HG03025 (cell line): ENCODE results near the gene CREBRF.
"Not testable (repeated sequence)": the region's sequence is repeated elsewhere in the genome, so short reads cannot be mapped to it uniquely, and the experiment has no call there.

Experiments used
- ATAC-seq: cut with Tn5 transposase; IDR thresholded peaks from one replicate; pipeline ENCODE4 v1.9.1; 2021; ENCODE audit warnings: mild to moderate bottlenecking, moderate library complexity; ENCODE audit not compliant: unreplicated experiment, low FRiP score

CREBRF gene

DNA sequence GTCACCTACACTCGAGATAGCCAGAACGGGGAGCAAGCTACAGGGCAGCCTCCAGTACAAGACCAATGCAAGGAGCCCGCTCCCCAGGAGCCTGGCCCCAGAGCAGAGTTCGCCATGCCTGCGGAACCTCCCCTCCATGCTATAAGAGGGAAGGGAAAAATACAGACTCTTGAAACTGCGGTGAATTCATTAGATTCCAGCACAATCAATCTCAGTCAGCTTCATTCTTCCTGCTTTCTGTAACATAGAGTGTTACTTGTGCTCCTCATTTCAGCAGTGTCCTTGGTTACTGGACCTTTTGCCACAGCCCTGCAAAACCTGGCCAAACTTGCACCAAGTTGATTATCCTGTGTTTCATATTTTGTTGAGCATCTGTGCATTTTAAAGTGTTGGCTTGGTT lies 22.2 kb upstream of the CREBRF start:
- no peak for ATAC-seq

DNA sequence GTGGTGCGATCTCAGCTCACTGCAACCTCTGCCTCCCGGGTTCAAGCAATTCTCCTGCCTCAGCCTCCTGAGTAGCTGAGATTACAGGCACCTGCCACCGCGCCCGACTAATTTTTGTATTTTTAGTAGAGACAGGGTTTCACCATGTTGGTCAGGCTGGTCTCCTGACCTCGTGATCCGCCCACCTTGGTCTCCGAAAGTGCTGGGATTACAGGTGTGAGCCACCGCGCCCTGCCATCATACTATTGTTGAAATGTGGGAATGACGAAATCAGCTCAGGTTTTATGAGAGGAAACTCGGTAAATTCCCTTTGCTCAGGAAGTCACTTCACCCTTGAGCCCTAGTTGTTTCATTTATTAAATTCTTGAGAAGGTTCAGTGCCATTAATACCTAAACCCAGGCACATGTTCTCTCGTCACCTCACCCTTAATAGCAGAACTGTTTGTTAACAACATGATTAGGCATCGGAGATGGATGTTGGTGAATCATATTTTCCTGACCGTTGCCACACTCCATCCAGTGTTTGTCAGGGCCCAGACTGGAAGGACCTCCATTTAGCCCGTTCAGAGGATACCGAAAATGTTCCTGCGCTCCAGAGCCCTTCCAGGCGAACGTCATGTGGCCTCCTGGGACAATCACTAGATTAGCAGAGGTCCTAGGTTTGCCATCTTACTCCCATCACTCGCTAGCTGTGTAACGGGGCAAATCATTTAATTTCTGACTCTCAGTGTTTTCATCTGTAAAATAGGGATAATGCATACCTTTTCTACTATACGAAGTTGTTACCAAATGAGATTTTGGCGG lies 20.0 kb upstream of the CREBRF start:
- ATAC-seq, result peak; percentile 39

DNA sequence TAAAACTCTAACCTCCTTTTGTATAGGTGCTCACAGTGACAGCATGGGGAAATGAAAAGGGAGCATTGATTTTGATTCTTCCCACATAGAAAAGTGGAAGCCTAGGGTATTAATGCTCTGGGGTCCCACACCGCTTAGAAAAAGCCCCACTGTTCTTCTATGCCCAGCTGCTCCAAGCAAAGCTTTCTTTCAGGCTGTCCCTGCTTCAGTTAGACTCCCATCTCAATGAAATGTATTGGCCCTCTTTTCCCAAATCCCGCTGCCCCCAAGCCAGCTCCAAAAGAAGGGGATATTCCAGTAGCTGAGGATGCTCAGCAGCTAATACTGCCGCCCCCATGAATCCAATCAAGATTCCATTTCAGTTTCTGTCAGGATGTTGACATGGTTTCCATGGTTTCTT lies 17.0 kb upstream of the CREBRF start:
- ATAC-seq, result no peak

DNA sequence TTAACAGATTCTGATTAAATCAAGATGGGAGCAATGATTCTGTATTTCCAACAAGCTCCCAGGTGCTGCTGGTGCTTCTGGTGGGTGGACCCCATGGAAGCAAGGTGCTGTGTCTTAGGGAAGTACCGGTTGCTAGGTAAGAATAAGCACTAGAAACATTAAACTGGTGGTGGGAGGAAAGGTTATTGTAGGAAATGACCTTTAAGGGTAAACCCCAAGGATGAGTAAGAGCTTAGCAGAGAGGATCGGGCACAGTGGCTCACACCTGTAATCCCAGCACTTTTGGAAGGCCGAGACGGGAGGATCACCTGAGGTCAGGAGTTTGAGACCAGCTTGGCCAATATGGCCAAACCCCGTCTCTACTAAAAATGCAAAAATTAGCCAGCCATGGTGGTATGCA lies 16.2 kb upstream of the CREBRF start:
- ATAC-seq, result no peak

DNA sequence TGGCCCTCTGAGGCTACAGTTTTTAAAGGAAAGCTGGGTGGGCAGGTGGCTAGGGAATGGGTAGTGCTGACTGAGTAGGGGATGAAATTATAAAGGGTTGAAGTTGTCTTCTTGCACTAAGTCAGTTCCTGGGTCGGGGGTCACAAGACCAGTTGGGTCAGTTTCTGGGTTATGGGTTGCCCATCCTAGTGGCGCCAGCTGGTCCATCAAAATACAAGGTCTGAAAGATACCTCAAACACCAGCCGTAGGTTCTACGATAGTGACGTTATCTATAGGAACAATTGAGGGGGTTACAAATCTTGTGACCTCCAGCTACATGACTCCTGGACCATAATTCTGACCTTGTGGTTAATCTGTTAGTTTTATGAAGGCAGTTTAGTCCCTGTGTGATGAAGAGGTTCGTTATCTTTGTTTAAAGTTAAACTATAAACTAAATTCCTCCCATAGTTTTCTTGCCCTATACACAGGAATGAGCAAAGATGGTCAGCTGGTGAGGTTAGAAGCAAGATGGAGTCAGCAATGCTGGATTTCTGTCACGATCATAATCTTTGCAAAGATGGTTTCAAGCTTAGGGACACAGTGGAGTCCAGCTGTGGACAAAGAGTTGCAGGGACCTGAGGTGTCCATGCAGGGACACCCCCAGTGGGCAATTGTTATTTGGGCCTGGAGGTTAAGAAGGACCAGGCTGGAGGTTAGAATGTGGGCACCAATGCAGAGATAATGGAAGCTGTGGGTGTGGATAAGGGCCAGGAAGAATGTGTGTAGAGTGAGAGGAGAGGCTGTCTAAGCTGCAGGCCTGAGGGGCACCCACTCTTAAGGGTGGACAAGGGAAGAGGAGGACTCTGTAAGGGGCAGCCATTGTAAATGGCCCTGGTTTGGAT lies 14.0 kb upstream of the CREBRF start:
- ATAC-seq, result no peak

DNA sequence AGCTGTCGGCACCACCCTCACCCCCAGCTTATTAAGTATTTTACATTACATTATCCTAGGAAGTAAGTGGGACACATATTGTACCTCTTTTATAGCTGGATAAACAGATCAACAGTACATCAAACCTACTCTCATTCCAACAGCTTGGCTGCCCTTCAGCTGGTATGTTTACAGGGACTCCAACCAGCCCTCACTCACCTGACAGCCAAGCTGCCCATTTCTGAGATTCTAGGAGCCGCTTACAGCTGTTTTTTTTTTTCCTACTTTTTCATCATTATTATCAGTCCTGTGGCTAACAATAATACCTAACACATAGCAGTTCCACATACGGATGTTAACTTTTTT lies 13.4 kb upstream of the CREBRF start:
- ATAC-seq, result no peak

DNA sequence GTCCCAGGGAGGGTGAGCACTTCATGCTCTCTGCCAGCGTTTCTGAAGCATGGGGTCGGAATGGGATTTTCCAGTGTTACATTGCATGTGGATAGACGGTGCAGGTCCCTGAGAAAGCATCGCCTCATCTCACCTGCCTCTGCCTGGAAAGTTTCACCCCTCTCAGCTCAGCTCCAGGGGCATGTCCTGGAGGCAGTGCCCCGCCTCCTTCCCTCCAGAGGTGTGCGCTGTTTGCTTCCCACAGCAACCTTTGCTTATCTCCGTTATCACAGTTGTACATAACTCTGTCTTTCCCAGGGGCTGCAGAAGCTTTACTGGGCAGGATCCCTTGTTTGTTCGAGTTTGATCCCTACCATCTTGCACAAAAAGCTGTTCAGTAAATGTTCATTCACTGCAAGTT lies 10.7 kb upstream of the CREBRF start:
- no peak for ATAC-seq

DNA sequence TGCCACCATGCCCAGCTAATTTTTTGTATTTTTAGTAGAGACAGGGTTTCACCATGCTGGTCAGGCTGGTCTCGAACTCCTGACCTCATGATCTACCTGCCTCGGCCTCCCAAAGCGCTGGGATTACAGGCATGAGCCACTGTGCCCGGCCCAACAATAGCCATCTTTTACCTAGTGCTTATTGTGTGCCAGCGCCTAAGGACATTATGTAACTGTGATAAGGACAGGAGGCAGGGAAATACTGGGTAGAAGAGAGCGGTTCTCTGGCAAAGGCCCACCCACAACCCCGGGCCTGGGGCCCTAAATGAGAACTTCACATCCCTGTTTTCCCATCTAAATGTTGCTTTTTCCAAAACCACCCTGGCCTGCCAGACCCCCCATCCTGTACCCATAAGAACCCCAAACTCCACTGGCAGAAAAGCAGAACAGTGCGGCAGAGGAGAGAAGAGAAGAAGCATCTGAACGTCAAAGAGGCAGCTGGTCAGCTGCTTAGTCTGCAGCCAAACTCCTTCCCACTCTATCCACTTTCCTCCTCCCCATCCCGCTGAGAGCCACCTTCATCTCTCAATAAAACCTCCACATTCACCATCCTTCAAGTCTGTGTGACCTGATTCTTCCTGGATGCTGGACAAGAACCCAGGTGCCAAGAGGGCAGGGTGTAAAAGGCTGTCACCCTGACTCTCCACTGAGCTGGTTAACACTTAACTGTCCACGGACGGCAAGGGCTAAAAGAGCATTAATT lies 8.9 kb upstream of the CREBRF start:
- not testable (repeated sequence) for ATAC-seq

DNA sequence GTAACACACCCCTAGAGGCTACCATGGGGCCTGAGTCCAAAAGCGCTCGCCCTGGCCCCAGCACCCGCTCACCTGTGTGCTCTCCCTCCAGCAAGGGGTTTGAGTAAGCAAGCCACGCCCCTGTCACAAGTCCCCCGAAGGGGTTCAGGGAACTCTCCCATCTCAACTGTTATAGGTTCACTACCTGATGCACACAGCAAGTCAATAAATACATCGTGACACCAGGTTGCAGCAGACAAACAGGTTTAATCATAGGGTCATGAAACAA lies 8.4 kb upstream of the CREBRF start:
- ATAC-seq, result no peak

DNA sequence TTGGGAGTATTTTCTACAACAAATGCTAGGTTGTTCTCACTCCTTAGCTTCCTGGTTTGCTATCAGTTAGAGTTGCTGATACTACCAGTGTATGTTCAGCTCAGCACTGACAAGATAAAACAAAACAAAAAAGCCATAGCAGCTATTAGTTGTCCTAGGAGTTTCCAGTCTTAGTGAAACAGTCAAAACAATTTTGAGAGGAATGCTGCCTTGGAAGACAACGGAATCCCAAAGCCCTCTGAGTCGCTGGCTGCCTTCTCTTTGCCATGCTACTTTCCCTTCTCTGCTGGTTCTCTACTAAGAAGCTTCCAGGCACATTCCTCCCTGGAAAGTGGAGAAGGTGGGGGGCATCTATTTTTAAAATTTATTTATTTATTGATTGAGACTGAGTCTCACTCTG lies 5.4 kb upstream of the CREBRF start:
- no peak for ATAC-seq

DNA sequence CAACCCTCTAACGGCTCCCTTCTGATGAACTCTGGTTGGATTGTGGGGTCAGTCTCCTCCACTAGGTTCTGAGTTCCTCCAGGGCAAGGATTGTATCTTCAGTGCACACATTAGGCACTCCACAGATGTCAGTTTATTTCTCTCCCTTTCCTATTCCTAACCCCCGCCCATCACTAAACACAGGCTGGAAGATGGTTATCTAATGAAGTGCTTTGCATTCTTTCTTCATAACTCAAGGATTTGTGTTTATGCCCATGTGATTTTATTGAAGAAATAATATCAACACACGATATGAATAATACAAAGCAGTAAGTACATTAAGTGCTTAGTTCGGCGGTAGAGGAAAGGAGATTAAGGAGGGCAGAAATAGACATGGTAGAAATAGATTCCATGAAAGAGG lies 4.4 kb upstream of the CREBRF start:
- ATAC-seq, result no peak

DNA sequence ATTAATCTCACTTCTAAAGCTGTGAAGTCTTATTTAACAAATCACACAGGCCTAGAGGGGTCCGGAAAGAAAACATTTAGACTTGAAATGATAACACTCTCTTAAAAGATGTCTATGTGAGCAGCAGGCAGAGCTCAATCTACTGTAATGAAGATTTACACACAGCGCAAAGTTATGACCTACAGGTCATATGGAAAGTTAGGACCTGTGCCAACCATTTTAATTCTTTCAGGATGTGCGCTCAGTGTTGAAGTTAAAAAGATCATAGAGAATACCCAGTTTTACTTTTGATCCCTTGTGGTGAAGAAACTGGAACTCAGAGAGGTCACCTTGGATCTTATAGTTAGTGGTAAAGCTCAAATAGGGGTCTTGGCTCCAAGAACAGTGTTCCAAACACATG lies 3.1 kb upstream of the CREBRF start:
- ATAC-seq, result no peak

DNA sequence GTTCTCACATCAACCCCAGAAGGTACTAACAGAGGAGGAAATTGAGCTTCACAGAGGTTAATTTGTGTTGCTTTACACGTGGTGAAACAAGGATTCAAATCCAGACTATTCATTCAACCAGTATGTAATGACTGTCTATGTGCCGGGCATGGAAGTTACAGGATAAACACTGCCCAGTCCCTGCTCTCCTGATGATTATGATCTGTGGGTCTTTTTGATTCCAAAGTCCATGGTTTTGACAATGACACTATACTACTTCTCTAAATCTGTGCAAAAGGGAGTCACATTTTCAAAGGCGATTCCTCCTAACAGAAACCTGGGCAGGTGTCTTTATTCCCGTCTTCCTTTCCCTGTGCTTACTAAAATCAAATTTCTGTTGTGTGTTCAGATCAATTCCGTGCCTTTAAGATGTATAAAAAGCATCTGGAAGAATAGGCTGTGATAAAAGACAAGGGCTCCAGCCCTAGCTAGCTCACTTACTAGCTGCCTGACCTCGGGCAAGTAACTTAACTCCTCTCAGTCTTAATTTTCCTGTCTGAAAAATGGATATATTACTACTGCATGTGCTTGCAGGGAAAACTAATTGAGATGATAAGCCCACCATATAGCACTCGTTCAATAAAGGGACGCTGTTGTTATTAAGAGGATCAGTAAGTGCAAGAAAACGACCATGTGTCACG lies 970 bp upstream of the CREBRF start:
- no peak for ATAC-seq

DNA sequence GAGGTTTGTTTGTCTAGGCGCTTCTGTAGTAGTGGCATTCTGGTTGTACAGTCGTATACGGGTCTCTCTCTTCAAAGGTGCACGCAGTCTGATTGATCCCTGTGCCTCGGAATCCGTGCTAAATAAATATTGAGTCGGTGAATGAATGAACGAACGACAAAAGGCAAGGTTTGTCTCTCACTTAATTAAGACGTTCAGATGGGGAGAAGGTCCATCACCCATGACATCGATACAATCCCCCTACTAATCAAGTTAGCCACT lies 500 bp upstream of the CREBRF start:
- peak; percentile 0 for ATAC-seq

DNA sequence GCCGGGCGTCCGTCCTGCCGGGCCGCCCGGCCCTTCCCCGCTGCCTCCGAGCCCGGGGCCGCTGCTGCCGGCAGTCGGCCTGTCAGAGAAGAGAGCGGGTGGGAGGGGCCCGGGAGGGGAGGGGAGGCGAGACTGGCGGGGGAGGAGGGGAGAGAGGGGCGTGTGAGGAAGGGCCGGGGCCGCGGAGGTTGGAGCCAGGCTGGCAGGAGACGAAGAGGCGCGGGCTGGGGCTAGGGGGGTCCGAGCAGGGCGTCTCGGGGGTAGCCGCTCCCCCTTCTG lies 570 bp downstream of the CREBRF start:
- ATAC-seq, result peak; percentile 30

DNA sequence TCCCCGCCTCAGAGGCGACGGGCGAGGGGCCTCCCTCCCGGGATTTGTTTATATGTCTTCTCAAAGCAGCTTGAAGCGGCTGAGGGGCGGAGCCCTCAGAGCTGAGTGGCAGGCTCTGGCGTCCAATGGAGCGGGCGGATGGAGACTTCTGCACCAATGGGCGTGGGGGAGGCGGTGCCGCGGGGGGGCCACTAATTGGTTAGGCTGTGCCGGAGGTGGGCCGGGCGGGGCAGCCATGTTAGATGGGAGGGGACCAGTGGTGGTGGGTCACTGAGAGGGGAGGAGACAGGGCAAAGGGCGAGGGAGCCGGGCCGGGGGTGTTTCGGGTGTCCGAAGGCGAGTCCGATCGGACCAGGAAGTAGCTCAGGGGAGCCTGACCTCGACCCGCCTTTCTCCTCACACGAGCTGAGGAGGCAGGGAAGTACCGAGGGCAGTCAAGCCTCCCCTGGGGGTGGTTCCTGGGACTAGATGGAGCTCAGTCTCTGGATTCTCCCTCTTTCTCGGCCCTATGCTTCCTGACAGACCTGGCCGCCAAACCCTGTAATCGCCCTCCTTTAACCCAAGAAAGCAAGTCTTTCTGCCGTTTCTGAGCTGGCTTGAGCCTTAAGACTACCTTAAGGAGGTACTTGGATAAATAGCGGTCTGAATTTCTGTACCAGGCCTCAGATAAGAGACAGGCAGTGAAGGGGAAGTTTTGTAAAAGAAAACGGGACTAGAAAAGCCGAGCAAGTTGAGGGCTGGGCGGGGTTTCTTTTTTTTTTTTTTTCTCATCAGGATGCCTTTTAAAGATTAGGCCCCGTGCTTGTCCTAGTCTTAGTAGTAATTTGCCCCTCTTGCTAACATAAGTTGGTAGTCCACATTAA lies 1.1 kb downstream of the CREBRF start:
- ATAC-seq, result peak; percentile 78

DNA sequence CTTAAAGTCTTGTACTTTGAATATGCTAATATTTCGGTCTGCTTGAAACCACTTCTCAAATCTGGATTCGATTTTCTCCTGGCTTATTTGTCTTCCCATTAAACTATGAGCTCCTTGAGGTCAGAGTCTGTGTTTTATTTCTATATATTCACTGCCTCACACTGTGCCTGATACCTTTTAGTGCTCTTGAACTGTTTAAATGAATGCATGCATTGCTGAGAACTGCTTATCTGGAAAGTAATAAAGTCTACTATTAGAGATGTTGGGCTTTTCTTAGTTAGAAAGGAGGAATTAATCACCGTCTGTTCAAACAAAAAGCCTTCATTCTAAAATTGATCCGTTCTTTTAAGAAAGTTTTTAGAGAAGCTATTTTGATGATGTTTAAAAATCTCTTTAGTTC lies 6.0 kb downstream of the CREBRF start:
- ATAC-seq, result no peak

DNA sequence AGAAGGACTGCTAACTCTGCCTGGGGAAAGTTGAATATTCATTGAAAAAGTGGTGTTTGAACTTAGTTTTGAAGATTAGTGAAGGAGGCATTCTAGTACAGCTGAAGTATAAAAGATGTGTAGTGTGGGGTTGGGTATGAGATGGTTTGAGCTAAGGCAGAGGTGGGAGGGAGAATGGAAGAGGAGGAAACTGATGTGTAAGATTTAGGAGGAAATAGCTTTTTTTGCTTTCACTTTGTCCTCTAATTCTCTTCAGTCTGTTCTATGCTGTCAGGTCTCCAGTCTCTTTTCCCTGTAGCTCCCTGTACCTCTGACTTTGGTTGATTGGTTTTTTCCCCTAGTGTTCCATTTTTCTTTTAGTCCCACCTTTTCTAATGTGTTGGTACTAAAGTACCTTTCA lies 9.0 kb downstream of the CREBRF start:
- no peak for ATAC-seq

DNA sequence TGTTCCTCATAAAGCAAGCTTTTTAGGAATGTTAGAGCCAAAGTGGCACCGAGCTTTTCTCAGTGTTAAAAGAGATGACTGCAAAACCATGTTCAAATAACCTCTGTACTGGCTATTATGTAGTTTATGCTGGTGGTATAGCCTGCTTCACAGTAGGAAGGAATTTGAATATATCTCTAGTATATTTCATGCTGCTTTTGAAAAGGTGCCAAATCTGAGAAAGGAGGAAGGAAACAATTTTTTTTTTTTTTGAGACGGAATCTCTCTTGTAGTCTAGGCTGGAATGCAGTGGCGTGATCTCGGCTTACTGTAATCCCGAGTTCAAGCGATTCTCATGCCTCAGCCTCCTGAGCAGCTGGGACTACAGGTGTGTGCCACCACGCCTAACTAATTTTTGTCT lies 13.5 kb downstream of the CREBRF start:
- ATAC-seq, result no peak

DNA sequence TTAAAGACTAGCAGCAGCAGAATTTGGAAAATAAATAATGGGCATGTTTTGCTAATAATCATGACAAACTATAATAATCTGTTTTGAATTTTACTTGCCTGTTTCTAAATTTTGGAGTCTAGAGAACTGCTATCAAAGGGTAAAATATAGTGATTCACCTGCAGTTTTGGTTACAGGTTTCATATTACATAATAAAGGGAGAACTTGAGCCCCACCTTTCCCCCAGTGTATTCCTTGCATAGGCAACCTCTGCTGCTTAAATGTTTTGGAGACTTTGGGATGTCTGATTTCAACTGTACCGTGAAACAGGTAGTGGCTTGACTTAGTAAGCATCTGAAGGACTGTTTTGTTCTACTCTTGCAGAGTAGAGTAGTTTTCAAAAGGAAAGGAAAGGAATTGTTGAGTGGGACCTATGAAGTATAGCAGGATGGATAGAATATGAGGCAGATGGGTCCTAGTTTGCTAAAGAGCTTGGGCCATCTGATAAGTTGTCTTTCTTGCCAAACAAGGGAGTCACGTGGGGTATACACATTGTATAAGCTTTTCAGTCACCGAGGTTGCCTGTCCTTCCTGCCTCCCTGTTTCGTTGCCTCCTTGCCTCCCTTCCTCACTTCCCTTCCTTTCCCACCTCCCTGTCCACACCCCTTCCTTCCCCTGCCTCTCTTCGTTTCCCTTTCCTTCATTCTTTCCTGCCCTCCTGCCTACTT lies 19.1 kb downstream of the CREBRF start:
- ATAC-seq, result no peak
